T-helper 2 cell treated with Interferon-gamma antibody and Interleukin-4, amounts not matched to agents 5 μg/mL and 100 μg/mL, for 36 hours (primary cell): ENCODE measurements around the gene ACACB.

Experiments
- DNase-seq: peaks from one replicate; pipeline ENCODE4 v3.0.0; 2021; ENCODE audit warnings: low spot score
- H3K27ac Mint-ChIP-seq: one replicate; pipeline ENCODE4 v1.8.0; 2021; ENCODE audit warnings: mild to moderate bottlenecking, mixed read lengths
- H3K27me3 Mint-ChIP-seq: one replicate; pipeline ENCODE4 v1.8.0; 2021; ENCODE audit warnings: low read depth, mixed read lengths
- H3K36me3 Mint-ChIP-seq: one replicate; pipeline ENCODE4 v1.8.0; 2021; ENCODE audit warnings: low read depth, mixed read lengths
- H3K4me1 Mint-ChIP-seq: one replicate; pipeline ENCODE4 v1.8.0; 2021; ENCODE audit warnings: low read depth, mixed read lengths
- H3K4me3 Mint-ChIP-seq: one replicate; pipeline ENCODE4 v1.8.0; 2022; ENCODE audit warnings: mild to moderate bottlenecking, moderate library complexity, mixed read lengths
- H3K9me3 Mint-ChIP-seq: one replicate; pipeline ENCODE4 v1.8.0; 2021; ENCODE audit warnings: mixed read lengths

ACACB gene

DNA sequence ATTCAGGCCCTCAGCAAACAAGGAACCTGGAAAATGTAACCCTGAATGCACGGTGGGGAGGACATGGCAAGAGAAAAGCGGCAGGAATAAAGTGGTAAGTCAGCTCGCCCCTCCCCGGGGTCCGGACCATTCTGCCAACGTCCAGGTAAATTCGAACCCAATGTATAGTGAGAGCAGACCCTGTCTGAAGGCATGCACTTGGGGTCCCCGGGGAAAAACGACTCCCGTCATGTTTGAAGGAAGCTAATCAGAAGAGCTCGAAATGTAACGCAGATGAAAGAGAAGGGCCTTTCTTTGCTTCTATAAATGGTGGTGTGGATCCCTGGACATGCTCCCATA is 193 bp downstream of the ACACB start:
- no peak for DNase-seq
- Mint-ChIP-seq H3K27me3 (no peaks in the 10 kb centered on the region), H3K27ac (no peak overlapping the region), H3K9me3 (no peaks in the 10 kb centered on the region), H3K4me3 (no peak overlapping the region), H3K36me3 (no peaks in the 10 kb centered on the region), H3K4me1 (peaks cover 8% of the 10 kb centered on the region)

DNA sequence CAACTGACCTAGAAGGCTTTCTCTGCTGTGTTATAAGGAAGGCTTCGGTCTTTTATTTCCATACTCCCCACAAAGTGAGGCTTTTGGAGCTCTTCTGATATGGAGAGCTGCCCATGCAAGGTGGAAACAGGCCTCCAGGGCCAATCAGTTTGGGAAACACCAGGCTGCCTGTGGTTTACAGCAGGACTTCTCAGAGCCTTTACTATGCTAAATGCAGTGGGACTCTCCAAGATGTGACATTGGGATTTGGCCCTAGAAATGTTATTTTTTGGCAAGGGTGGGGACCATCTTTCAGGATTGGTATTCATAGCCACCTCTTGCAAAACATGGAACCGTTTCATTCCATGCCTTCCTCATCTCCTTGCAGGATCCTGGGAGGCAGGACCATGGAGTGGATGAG is 3.7 kb downstream of the ACACB start:
- peaks cover 4% of the 10 kb centered on the region for H3K4me1 Mint-ChIP-seq
- no peaks in the 10 kb centered on the region for H3K9me3 Mint-ChIP-seq
- H3K27me3 Mint-ChIP-seq = peaks cover 2% of the 10 kb centered on the region
- H3K36me3 Mint-ChIP-seq = no peaks in the 10 kb centered on the region
- no peak for DNase-seq
- H3K4me3 Mint-ChIP-seq = no peak overlapping the region
- H3K27ac Mint-ChIP-seq = no peak overlapping the region

DNA sequence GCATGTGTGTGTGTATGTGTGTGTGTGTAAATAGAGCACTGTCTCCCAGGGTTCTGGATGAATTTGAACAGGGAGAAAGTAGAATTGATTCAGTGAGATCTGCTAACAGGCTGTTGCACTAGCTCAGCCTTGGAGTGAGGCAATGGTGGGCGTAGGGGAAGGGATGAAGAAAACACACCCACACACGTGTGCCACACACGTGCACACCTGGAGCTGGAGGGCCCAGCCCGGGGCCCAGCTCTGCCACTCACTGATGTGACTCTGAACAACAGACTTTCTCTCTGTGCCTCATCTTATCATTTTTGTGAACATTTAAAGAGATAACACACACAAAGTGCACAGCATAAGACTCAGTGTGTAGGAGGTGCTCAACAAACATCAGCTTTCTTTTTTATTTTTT is 4.2 kb downstream of the ACACB start:
- Mint-ChIP-seq H3K27ac (no peak overlapping the region), H3K4me3 (no peak overlapping the region), H3K4me1 (peaks cover 3% of the 10 kb centered on the region), H3K9me3 (no peaks in the 10 kb centered on the region), H3K27me3 (peaks cover 2% of the 10 kb centered on the region), H3K36me3 (no peaks in the 10 kb centered on the region)
- DNase-seq = no peak

DNA sequence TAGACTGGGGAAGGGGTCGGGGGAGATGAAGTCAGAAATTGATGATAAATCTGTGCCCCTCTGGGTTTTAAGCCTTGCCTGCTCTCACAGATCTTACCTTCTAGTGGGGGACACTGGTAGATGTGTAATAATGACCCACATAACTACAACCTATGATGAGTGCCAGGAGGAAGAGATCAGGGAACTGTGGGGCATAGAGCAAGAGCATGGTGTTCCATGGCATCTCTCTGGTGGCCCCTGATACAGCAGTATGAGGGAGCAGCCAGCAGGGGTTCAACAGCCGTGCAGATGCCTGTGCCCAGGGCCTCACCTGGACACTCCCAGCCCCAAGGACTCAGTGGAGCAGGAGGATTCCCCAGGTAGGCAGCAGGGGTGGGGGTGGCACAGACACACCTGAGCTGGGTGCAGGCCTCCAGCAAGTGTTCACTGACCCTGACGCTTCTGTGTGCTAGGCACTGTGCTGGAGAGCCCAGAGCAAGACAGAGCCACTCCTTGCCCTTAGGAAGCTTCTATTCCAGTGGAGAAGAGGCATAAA is 5.0 kb downstream of the ACACB start:
- H3K36me3 Mint-ChIP-seq = no peaks in the 10 kb centered on the region
- peaks cover 5% of the 10 kb centered on the region for H3K27me3 Mint-ChIP-seq
- DNase-seq = no peak
- H3K4me1 Mint-ChIP-seq = no peaks in the 10 kb centered on the region
- no peak overlapping the region for H3K27ac Mint-ChIP-seq
- no peaks in the 10 kb centered on the region for H3K9me3 Mint-ChIP-seq
- no peak overlapping the region for H3K4me3 Mint-ChIP-seq

DNA sequence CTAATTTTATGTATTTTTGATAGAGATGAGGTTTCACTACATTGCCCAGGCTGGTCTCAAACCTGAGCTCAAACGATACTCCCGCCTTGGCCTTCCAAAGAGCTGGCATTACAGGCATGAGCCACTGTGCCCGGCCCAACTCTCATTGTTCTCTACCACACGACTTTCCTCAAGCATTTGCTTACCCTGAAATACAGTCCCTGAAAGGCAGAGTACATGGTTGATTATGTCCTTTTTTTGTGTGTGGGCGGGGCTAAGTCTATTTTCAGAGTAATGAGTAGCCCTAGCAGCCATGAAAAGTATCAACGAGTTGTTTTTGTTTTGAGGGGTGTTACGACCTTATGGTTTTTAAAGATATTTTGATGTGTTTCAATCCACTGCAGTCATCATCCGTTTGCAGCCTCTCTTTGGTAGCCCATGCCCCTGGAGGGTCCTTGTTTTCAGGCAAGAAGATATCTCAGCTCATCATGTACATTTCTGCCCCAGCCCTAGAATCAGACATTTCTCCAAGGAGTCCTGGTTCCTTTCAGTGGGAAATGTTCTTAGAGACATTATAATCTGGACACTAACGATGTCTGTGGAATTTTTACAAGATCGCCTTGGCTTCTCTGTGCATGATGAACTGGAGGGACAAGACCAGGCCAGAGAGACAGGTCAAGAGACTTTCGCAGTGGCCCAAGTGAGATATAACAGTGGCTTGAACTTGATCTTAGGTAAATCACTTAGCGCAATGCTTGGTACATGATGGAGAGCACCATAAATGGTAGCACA is 8.7 kb downstream of the ACACB start:
- Mint-ChIP-seq H3K4me3 (no peak overlapping the region), H3K4me1 (no peaks in the 10 kb centered on the region), H3K27ac (no peak overlapping the region)

DNA sequence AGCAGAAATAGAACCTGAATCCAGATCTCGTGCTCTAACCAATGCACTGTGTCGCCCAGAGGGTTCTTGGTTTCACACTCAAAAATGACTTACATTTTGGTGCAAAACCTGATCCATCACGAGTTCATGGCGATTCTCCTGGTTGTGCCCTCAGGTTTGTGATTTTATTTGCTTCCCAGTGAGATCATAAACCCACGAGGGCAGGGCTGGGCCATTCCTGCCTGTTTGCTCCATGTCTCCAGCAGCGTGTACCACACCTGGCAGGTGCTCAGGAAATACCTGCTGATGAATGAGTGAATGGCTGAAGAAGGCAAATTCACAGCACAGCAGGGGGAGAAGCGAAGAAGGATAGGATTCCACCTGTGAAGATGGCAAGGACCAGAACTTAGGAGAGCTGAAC is 9.4 kb downstream of the ACACB start:
- Mint-ChIP-seq H3K36me3 (no peaks in the 10 kb centered on the region), H3K9me3 (no peaks in the 10 kb centered on the region), H3K4me1 (no peaks in the 10 kb centered on the region), H3K27ac (no peak overlapping the region), H3K27me3 (peaks cover 5% of the 10 kb centered on the region), H3K4me3 (no peak overlapping the region)
- DNase-seq = no peak

More for the DNA sequence above, 8.7 kb downstream of the ACACB start:
- Mint-ChIP-seq H3K36me3 (no peaks in the 10 kb centered on the region), H3K9me3 (no peaks in the 10 kb centered on the region), H3K27me3 (peaks cover 5% of the 10 kb centered on the region)
- no peak for DNase-seq

DNA sequence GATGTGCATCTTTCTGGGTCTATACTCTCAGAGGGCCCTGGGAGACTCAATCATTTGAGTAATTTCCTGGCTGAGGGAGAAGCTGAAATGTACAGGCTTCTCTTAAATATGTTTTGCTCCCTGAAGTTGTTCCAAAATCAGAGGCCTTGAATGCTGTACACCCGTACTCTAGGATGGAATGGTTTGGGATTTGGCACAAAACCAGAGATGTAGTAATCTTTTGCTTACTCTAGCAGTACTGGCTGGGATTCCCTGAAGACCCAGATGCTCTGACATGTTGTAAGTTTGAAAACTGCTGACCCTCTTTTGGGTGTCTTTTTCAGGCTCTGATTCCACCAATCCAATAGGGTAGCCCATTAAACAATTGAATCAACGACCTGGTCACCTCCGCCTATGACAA is 10.4 kb downstream of the ACACB start:
- no peaks in the 10 kb centered on the region for H3K36me3 Mint-ChIP-seq
- H3K27ac Mint-ChIP-seq = no peak overlapping the region
- H3K9me3 Mint-ChIP-seq = no peaks in the 10 kb centered on the region
- H3K4me1 Mint-ChIP-seq = no peaks in the 10 kb centered on the region
- H3K27me3 Mint-ChIP-seq = peaks cover 5% of the 10 kb centered on the region
- DNase-seq = no peak
- no peak overlapping the region for H3K4me3 Mint-ChIP-seq

DNA sequence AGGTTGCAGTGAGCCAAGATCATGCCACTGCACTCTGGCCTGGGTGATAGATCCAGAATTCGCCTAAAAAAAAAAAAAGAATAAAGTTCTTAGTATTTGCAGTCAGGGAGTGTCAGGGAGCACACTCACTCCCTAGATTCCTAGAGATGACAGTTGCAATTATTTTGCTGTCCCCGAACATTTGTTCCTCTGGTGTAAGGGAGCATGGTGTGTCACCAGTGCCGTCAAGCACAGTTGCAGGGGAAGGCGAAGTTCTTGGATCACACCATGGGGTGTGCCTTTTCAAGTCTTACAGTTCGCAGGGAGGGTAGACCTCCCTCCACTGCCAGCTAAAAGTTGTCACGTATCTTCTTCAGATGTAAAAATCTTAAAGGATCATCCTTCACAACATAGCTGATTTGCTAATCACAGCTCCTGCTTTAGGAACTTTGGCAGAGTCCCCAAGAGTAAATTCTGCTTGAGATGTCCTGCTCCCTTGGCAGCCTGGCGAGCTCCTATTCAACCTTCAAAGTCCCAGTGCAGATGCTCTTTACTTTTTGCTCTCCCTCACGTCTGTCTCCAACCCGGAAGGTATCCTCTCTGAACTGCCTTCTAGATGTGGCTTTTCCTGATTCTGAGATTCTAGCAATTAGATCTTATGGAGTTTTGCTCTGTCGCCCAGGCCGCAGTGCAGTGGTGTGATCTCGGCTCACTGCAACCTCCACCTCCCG is 11.3 kb downstream of the ACACB start:
- Mint-ChIP-seq H3K9me3 (no peaks in the 10 kb centered on the region), H3K36me3 (no peaks in the 10 kb centered on the region), H3K4me1 (no peaks in the 10 kb centered on the region), H3K27ac (no peak overlapping the region), H3K4me3 (no peak overlapping the region), H3K27me3 (peaks cover 5% of the 10 kb centered on the region)
- DNase-seq = no peak

DNA sequence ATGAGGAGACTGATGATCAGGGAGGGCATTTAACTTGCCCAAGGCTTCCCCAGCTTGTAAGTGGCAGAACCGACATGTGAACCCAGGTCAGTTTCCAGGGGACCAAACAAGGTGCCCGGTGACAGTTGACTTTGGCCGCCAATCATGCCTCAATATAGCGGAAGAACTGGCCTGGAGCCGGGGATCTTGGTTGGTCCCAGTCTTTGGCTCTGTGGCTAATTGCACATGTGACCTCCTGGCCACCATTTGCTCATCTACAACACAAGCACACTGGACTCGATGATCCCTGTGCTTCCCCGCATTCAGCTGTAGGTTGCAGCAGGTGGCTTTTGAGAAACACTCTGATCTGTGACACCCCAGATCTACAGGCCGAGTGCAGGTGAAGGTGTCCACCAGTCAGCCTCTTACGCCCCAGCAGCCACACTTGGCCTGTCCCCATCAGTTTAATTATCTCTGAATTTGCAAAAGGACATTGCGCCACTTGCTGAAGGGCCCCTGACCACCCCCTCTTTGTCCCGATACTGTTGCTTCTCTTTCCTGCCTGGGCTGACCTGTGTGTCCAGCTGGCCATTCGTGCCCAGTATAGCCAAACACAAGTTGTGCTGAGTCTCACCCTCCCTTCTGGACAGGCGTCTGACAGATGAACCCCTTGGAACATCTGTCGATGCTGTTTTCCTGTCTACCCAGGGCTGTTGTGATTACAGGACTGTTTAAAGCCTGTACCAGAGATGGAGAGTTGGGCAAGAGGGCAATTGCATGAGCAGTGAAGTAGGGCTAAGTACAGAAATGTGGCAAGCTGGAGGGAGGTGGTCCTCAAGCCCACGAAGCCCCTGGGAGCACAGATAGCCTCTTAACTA is 14.1 kb downstream of the ACACB start:
- Mint-ChIP-seq H3K36me3 (no peaks in the 10 kb centered on the region), H3K27me3 (peaks cover 4% of the 10 kb centered on the region), H3K27ac (no peak overlapping the region), H3K9me3 (no peaks in the 10 kb centered on the region), H3K4me3 (no peak overlapping the region), H3K4me1 (no peaks in the 10 kb centered on the region)
- DNase-seq = no peak

DNA sequence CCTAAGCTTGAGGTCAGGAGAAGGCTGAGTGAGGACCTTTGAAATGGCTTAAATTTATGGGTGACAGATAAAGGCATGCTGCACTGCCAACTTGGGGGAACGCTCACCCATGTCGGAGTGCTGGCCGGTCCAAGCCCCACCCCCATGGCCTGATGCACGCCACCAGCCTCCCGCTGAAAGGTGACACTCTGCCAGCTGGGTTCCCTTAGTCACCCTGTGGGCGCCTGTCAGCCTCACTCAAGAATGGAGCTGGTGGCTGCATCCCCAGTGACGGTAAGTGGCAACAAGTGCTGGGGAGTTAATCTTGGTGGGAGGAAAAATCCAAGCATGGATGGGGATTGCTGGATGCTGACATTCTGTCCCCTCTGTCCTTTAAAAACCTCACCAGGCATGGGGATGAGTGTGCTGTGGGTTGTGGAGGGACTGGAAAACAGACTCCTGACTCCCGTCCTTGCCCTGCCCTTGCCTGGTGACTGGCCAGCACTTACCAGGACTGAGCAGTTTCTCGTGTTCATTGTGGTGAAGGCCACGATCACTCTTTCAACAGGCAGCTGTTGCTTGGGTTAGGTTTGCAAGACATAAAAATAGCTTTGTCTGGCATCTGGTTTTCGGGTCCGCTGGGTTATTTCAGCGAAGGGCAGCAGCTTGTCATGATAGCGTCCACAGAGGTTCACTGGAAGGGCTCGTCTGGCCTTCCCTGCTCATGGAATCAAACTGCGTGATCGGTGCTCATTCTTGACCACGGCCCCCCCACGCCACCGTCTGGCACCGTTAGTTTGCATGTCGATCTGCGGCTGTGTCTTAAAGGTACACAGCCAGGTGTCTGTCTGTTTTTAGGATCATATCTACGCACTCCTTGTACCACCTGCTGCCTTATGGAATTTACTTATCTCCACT is 15.0 kb downstream of the ACACB start:
- Mint-ChIP-seq H3K27me3 (peaks cover 2% of the 10 kb centered on the region), H3K4me1 (no peaks in the 10 kb centered on the region), H3K9me3 (no peaks in the 10 kb centered on the region), H3K36me3 (no peaks in the 10 kb centered on the region), H3K27ac (no peak overlapping the region), H3K4me3 (no peak overlapping the region)
- no peak for DNase-seq

DNA sequence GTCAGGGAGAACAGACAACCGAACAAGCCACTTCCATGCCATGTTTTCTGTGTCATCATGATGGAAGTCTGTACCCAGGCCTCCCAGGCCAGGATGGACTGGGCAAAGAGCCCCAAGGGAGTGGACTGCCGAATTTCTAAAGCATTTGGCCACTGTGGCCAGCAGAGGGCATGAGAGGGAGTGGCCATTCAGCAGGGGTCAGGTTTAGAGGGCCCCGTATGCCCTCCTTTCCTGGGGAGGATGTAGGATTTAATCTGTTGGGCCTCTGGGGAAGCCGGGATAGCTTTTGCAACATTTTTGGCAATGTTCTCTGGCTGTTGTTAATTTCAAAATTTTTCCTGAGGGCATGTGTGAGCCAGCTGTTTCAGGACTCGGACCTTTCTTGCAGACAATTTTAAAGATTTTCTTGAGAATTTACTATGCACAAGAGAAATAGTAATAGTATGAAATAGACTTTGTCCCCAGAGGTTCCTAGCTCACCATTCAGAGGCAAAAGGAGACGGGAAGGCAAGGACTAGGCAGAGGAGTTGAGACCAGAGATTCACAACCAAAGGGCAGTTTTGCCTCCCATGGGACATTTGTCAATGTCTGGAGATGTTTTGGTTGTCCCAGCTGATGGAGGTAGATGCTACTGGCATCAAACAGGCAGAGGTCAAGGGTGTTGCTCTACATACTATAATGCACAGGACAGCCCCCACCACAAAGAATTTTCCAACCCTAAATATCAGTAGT is 18.0 kb downstream of the ACACB start:
- DNase-seq = no peak
- Mint-ChIP-seq H3K4me3 (no peak overlapping the region), H3K27me3 (peaks cover 2% of the 10 kb centered on the region), H3K9me3 (peaks cover 3% of the 10 kb centered on the region), H3K36me3 (no peaks in the 10 kb centered on the region), H3K4me1 (no peaks in the 10 kb centered on the region), H3K27ac (no peak overlapping the region)

DNA sequence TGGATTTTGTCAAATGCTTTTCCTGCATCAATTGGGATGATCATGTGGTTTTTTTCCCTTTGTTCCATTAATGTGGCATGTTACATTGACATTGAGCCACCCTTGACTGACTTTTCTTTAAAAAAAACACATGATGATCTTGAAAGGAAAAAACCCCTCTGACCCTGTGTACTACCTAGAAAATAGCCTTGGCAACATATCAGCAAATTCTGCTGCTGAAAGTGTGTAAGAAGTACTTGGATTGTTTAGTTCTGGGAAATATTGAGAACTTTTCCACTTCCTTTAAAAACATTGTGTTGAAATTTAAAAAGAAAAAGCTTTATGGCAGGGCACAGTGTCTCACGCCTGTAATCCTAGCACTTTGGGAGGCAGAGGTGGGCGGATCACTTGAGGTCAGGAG is 20.7 kb downstream of the ACACB start:
- H3K27me3 Mint-ChIP-seq = peaks cover 2% of the 10 kb centered on the region
- DNase-seq = no peak
- H3K4me1 Mint-ChIP-seq = no peaks in the 10 kb centered on the region

DNA sequence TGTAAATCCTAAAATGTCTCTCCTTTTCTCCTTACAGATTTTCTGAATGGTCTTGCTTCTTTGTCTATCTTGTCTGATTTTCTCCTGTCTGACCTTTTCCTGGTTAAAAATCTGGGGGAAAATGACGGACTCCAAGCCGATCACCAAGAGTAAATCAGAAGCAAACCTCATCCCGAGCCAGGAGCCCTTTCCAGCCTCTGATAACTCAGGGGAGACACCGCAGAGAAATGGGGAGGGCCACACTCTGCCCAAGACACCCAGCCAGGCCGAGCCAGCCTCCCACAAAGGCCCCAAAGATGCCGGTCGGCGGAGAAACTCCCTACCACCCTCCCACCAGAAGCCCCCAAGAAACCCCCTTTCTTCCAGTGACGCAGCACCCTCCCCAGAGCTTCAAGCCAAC is 23.0 kb downstream of the ACACB start:
- H3K36me3 Mint-ChIP-seq = no peaks in the 10 kb centered on the region
- H3K27me3 Mint-ChIP-seq = peaks cover 2% of the 10 kb centered on the region
- H3K27ac Mint-ChIP-seq = no peak overlapping the region
- DNase-seq = no peak
- H3K9me3 Mint-ChIP-seq = peaks cover 3% of the 10 kb centered on the region
- peaks cover 4% of the 10 kb centered on the region for H3K4me1 Mint-ChIP-seq
- H3K4me3 Mint-ChIP-seq = no peak overlapping the region

More for the DNA sequence above, 20.7 kb downstream of the ACACB start:
- Mint-ChIP-seq H3K27ac (no peak overlapping the region), H3K36me3 (no peaks in the 10 kb centered on the region), H3K9me3 (peaks cover 3% of the 10 kb centered on the region), H3K4me3 (no peak overlapping the region)
